Body of pancreas (tissue), 4 donors: Measurements from ENCODE around the gene CPT1B. TPM values are rescaled to one million over a fixed set of nuclear protein-coding genes. Genes with fewer than 3 reads are reported as not detected.

Experiments
- ATAC-seq: fragments of 150-250 bp; one replicate; pipeline ENCODE4 v1.9.1; 2016
- DNase-seq, 4 donors: peaks; one replicate each; pipeline ENCODE4 v3.0.0-alpha.2; 2019
- H3K27ac ChIP-seq, 4 donors: fragments of 200-600 bp; sonication (generic); 1 replicate in 3 of 4; 2 replicates in 1 of 4; pipeline versions ENCODE4 v1.5.1 to v1.6.1; 2016 to 2019; ENCODE audit warnings: mild to moderate bottlenecking in 1 of 4, mixed read lengths in 1 of 4, moderate library complexity in 1 of 4
- H3K27me3 ChIP-seq, 2 donors: fragments of 200-600 bp; sonication (generic); one replicate each; pipeline ENCODE4 v1.6.0; 2016; ENCODE audit warnings: mild to moderate bottlenecking in 1 of 2
- H3K36me3 ChIP-seq, 2 donors: fragments of 200-600 bp; sonication (generic); replicated peaks in 1 of 2; 2 replicates each; pipeline ENCODE4 v1.5.1; 2016; ENCODE audit warnings: low read depth in 2 of 2; ENCODE audit not compliant: insufficient read depth in 1 of 2
- H3K4me1 ChIP-seq: fragments of 200-600 bp; sonication (generic); one replicate; pipeline ENCODE4 v1.6.0; 2016
- H3K4me3 ChIP-seq, 2 donors: fragments of 200-600 bp; sonication (generic); 1 replicate in 1 of 2; 2 replicates in 1 of 2; pipeline ENCODE4 v1.5.1; 2016 to 2019
- H3K9me3 ChIP-seq, 3 donors: fragments of 200-600 bp; sonication (generic); 1 replicate in 2 of 3; 2 replicates in 1 of 3; pipeline ENCODE4 v1.5.1; 2016
- POLR2A ChIP-seq, 3 donors: fragments of 450-650 bp; IDR thresholded peaks; one replicate each; pipeline ENCODE4 v1.6.1; 2016; ENCODE audit warnings: antibody characterized with exemption in 3 of 3, mild to moderate bottlenecking in 2 of 3
- WGBS, 2 donors: methylation state at CpG; one replicate each; pipeline ENCODE4 v1.1.5; 2017; 5-methylcytosine and 5-hydroxymethylcytosine counted together
- intact Hi-C: fragments of 100-400 bp; cut with DNase I; formaldehyde crosslinking; loops from one replicate; pipeline ENCODE4 v1.15.1; 2023
- total RNA-seq, 2 donors: library from RNA; depleted of rRNA; stranded (reverse); fragments of >200 nt; gene quantifications; one replicate each; pipeline ENCODE4 v1.1.0, GENCODE V29; 2016
- TF ChIP-seq, protein P1 (sequence below), 7 experiments: fragments of 450-650 bp in 4 of 7; fragments of 200-600 bp in 3 of 7; sonication (generic) in 3 of 7; IDR thresholded peaks; one replicate each; pipeline ENCODE4 v1.5.1; 2016 to 2019; ENCODE audit warnings: antibody characterized with exemption in 7 of 7

The CPT1B gene
- total RNA-seq, 2 donors from 2014 or later = 8.3 to 34.9 TPM

GRCh38 chr22:50602338-50602700 is 24.1 kb upstream of the CPT1B start:
- ATAC-seq (no peak), DNase-seq (no peak)
- H3K9me3 ChIP-seq = no peaks in the 10 kb centered on the region
- no peak overlapping the region for H3K27ac ChIP-seq
- whole genome bisulfite sequencing, 2 donors = 21 to 31% methylated on average over 2 of the region's 2 CpGs
- H3K4me3 ChIP-seq = no peak overlapping the region
- no peaks in the 10 kb centered on the region for H3K36me3 ChIP-seq
- intact Hi-C loops = no loop called here
- H3K27me3 ChIP-seq = no peaks in the 10 kb centered on the region
- peaks cover 5% of the 10 kb centered on the region for H3K4me1 ChIP-seq
- TF ChIP-seq, protein P1, sequence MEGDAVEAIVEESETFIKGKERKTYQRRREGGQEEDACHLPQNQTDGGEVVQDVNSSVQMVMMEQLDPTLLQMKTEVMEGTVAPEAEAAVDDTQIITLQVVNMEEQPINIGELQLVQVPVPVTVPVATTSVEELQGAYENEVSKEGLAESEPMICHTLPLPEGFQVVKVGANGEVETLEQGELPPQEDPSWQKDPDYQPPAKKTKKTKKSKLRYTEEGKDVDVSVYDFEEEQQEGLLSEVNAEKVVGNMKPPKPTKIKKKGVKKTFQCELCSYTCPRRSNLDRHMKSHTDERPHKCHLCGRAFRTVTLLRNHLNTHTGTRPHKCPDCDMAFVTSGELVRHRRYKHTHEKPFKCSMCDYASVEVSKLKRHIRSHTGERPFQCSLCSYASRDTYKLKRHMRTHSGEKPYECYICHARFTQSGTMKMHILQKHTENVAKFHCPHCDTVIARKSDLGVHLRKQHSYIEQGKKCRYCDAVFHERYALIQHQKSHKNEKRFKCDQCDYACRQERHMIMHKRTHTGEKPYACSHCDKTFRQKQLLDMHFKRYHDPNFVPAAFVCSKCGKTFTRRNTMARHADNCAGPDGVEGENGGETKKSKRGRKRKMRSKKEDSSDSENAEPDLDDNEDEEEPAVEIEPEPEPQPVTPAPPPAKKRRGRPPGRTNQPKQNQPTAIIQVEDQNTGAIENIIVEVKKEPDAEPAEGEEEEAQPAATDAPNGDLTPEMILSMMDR (IDR thresholded peaks at IDR 0.05) = no peak
- TF ChIP-seq POLR2A (IDR thresholded peaks at IDR 0.05) = no peak

GRCh38 chr22:50601669-50602337 is 23.6 kb upstream of the CPT1B start:
- peaks cover 5% of the 10 kb centered on the region for H3K4me1 ChIP-seq
- TF ChIP-seq, protein P1 (IDR thresholded peaks at IDR 0.05) = no peak
- no peak for TF ChIP-seq POLR2A (IDR thresholded peaks at IDR 0.05)
- H3K27ac ChIP-seq = no peak overlapping the region
- 59 to 62% methylated on average over 7 to 12 of the region's 12 CpGs for WGBS, 2 donors
- ATAC-seq (no peak), DNase-seq (no peak)
- H3K36me3 ChIP-seq = no peaks in the 10 kb centered on the region
- H3K27me3 ChIP-seq = no peaks in the 10 kb centered on the region
- intact Hi-C loops = no loop called here
- H3K4me3 ChIP-seq = no peak overlapping the region
- no peaks in the 10 kb centered on the region for H3K9me3 ChIP-seq

DNA sequence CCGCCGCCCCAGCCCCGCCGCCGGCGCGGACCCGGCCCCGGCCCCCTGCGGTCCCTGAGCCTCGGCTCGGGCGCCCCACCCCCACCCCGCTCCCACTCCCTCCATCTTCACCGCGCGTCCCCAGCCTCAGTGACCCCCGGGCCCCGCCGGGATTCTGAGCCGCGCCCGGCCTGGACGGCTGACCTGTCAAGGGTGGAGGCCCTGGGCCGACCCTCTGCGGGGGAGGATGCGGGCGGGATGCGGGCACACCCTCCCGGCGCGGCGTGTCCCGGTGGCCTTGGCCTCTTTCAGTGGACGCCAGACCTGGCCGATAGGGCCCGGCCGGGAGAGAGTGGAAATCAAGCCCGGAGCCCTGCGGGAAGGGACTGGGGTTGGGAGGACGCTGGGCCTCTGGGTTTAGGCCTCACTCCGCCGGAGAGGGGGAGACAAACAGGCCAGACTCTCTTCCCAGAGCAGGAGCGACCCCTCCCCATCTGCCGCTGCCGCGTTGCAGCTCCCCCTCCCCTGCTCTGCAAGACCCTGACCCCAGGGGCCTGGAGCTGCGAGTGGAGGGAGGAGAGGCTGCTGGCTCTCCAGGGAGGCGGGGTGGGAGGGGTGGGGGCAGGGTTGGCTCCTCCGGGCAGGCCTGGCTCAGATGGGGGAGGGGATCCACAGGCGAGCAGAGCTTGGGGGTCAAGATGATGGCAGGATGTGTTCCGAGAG is 22.9 kb upstream of the CPT1B start:
- DNase-seq (no peak), ATAC-seq (peak; percentile 7)
- no peaks in the 10 kb centered on the region for H3K36me3 ChIP-seq
- no peaks in the 10 kb centered on the region for H3K27me3 ChIP-seq
- peaks cover 5% of the 10 kb centered on the region for H3K4me1 ChIP-seq
- TF ChIP-seq, protein P1 (IDR thresholded peaks at IDR 0.05) = no peak
- no peak for TF ChIP-seq POLR2A (IDR thresholded peaks at IDR 0.05)
- H3K9me3 ChIP-seq = no peaks in the 10 kb centered on the region
- H3K27ac ChIP-seq = no peak overlapping the region
- no peak overlapping the region for H3K4me3 ChIP-seq
- WGBS, 2 donors = 18 to 62% methylated on average over 4 to 36 of the region's 52 CpGs
- intact Hi-C loops = no loop called here

DNA sequence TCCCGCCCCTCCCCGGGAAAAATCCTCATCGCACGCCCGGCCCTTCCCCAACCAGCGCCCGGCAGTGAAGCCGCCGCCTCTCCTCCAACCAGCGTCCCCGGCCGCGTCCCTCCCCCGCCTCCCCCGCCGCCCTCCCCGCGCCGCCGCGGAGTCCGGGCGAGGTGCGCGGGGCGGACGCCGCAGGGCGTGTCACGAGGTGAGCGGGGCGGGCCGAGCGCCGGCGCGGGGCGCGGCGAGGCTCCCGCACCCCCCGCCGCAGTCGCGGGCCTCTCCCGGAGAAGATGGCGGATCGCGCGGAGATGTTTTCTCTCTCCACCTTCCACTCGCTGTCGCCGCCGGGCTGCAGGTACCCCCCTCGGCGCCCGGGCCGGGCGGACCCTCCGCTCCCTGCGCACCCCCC is 22.3 kb upstream of the CPT1B start, which contains the start of gene MAPK8IP2:
MAPK8IP2 (plus strand) TSS at position 256 of the 400 bp plus-strand sequence; CDS start at position 282, 26 bp downstream.
- 0% methylated on average over 34 of the region's 61 CpGs; no CpG with 5 or more reads in 1 of the 2 donors for WGBS, 2 donors
- ATAC-seq (peak; percentile 64), DNase-seq (peak in 2 of 4 donors; percentile 33 to 45)
- no peak within 1 kb of the TSS for H3K4me3 ChIP-seq
- no peak within 1 kb of the TSS for H3K27ac ChIP-seq
- TF ChIP-seq, protein P1 (IDR thresholded peaks at IDR 0.05) = no peak
- TF ChIP-seq POLR2A (IDR thresholded peaks at IDR 0.05) = no peak
- intact Hi-C loops = no loop called here
- no peaks in the 10 kb centered on the region for H3K36me3 ChIP-seq
- H3K27me3 ChIP-seq = no peaks in the 10 kb centered on the region
- peaks cover 5% of the 10 kb centered on the region for H3K4me1 ChIP-seq
- H3K9me3 ChIP-seq = no peaks in the 10 kb centered on the region
